ENCODE measurements around the gene CIART.
"Not testable (repeated sequence)": the region's sequence is repeated elsewhere in the genome, so short reads cannot be mapped to it uniquely, and the experiment has no call there.

Gene CIART, protein sequence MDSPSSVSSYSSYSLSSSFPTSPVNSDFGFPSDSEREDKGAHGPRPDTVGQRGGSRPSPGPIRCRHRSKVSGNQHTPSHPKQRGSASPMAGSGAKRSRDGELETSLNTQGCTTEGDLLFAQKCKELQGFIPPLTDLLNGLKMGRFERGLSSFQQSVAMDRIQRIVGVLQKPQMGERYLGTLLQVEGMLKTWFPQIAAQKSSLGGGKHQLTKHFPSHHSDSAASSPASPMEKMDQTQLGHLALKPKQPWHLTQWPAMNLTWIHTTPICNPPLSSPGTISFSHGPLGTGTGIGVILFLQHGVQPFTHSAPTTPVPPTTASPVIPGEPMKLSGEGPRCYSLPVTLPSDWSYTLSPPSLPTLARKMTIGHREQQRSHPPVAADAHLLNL

GRCh38 chr1:150281758-150282557, at the start of gene CIART:
TSS of gene CIART (plus strand) at chr1:150282554. CDS start at chr1:150283268, 714 bp downstream.
- DNase-seq, result peak; percentile 91

DNA sequence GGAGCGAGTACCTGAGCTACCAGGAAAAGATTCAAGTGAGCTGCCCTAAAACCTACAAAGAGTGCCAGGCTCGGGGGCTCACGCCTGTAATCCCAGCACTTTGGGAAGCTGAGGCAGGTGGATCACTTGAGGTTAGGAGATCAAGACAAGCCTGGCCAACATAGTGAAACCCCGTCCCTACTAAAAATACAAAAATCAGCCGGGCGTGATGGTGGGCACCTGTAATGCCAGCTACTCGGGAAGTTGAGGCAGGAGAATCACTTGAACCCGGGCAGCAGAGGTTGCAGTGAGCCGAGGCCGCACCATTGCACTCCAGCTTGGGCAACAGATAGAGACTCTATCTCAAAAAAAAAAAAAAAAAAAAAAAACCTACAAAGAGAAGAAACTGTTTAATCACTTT, 49.4 kb upstream of the CIART start:
- not testable (repeated sequence) for DNase-seq

- DNase-seq, result no peak
These were observed 48.7 kb upstream of the CIART start for GRCh38 chr1:150233359-150234308.

- DNase-seq, result no peak
These were observed 48.1 kb upstream of the CIART start for GRCh38 chr1:150234309-150234565.

- DNase-seq, result peak; percentile 93
These were observed 47.6 kb upstream of the CIART start for GRCh38 chr1:150234566-150235293.

DNA sequence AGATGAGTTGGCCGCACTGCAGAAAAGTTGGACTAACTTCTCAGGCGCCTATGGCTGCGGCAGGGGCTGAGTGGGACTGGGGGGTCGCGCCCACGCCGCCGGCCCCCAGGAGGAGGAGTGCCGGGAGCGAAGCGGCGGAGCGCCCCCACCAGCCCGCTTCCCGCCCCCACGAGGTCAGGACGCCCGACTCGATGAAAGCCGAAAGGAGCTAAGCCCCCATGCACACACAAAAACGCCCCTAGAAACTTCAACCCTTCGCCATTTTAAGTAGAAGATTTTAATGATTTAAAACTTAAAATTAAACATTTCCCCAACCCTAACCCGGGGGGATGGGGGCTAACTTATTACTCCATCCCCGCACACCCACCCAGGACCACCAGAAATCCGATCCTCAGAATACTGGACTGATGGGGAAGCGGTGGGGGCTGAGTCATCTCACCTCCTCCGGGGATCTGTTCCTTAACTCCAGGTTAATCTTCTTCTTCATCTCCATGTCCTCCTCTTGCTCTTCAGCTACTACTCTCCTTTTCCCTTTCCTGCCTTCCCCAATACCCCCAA, 47.0 kb upstream of the CIART start:
- peak; percentile 23 for DNase-seq

DNA sequence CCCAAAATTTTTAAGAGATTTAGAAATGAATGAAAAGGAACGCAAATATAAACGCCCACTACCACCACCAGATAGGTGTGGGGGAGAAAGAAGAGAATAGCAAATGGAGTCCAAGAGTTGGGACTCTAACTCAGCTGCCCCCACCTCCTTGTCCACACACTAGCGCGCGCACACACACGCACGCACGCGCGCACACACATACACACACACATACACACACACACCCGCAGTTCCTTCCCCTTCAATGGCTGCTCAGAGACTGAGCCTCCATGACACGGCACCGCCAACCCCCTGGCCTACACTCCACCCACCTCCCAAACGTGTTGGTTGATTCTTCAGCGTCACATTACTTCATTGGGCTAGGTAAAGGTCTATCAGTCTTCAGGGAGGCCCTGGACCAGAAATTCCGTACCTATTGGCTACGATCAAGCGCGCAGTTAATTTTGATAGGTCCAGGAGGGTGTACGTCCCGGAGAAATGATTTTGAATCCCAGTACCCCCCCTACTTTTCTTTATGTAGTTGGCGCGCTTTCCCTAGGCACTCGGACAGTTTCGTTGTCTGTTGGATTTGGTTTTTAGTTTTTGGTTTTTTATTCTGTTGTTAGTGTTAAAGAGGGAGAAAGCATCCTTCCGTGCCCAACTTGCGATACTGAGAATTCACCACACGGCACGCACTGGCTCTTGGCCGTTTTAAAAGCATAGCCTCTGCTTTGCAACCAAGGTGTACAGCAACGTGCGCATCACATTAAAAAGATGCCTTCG, 46.3 kb upstream of the CIART start, which contains the start of gene ANP32E:
TSS of gene ANP32E (minus strand) at position 261 of the 762 bp plus-strand sequence. CDS start 326 bp downstream, outside the sequence.
- DNase-seq, result peak; percentile 98

DNA sequence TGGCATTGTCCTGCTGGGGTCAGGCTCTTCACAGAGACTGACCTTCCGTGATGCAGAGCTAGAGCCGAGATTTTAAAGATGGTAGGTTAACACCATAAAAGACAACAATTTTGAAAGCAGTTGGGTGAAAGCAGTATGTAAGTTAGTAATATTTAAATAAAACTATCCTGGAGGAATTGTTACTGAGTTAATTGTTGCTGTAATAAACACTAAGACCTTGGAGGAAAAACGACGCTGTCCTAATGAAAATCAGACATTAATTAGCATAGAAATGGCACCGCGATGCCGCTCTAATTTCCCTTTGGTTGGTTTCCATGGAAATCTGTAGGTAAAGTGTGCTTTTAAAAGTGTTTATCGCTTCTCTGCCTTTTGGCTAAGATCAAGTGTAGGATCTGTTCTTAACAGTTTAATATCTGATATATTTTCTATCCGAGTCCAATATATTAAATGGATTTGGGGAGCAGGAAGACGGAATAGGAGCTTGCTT, 45.7 kb upstream of the CIART start:
- no peak for DNase-seq

GRCh38 chr1:150237176-150237575, 45.2 kb upstream of the CIART start:
- not testable (repeated sequence) for DNase-seq

GRCh38 chr1:150237746-150238145, 44.6 kb upstream of the CIART start:
- DNase-seq, result no peak

DNA sequence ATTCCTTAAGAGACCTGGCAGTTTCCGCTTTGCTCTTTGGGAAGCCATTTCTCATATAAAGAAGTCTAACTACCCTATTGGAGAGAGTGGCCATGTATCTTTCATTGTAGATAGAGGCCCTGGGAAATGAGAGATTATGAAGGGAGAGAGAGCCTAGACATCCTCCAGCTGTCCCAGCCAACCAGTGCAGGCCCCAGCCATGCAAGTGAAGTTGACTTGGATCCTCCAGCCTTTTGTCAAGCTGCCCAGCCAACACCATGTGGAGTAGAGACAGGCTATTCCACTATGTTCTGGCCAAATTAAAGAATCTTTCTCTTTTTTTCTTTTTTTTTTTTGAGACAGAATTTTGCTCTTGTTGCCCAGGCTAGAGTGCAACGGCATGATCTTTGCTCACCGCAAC, 39.4 kb upstream of the CIART start:
- DNase-seq, result no peak

GRCh38 chr1:150249936-150250335, 32.4 kb upstream of the CIART start:
- DNase-seq, result no peak

DNA sequence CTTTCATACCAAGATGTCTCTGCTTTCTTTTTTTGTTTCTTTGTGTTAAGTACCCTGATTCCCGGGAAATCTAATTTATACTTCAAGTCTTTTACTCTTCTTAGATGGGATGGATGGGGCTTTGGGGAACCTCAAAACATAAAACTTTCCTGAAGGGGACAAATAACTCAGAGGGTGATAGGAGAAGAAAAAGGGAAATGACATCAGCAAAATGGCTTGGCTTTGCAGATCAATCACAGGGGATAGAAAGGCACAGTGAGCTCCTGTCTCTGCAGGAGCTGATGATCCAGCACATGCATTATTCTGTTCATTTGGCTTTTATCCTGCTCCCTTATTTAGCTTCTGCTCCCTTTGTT, 26.2 kb upstream of the CIART start:
- no peak for DNase-seq

DNA sequence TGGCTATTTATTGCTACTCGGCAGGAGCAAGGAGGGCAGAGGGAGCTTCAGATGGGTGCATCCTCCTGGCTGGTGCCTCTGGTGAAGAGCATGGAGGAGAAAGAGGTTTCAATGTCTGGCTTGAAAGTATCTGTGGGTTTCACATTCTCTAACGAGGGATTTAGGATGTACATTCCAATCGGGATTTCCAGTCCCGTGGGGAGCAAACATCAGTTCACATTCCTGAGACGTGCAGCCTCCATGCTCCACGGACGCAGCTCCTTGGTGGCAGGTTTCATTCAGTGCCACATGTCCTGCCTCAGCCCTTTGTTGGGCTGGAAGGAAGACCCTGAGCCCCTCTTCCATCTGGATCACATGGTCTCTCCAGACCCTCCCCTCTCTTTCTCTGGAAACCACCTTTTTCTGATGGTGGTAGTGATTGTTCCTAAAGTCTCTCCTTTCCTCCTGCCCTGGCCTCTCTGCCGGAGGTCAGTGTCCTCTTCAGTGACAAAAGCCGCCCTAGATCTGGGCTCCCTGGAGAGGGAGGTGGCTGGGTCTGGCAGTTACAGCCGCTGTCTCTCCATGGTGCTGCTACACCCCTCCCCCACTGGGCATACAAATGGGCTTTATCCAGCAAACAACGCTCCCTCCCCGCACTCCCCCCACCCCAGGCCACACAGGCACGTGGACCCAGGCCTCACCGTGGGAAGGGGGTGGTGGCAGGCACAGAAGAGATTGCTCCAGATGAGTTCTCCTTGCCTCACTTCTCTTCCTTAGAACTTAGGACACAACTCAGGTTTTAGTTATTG, 25.6 kb upstream of the CIART start:
- DNase-seq, result no peak

GRCh38 chr1:150257624-150258585, 24.4 kb upstream of the CIART start, which contains the start of gene CA14:
TSS of gene CA14 (plus strand) at chr1:150257774. CDS start at chr1:150258129, 355 bp downstream.
- DNase-seq, result no peak

DNA sequence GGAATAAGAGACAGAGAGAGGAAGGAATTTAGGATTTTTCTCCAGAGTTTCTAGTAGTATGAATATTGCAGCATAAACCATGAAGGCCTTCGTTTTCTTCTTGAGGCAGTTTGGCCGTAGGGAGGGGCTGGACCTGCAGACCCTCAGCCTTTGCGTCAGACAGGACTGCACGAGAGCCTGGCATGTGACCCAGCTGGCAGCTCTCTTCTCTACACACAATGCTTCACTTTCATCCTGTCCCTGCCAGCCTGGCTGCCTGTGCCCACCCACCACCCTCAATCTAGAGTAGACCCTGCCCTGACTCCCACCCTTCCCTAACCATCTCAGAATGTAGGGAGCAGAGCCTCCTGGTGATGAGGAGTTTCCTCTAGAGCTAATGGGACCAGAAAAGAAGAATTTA, 23.1 kb upstream of the CIART start:
- no peak for DNase-seq

GRCh38 chr1:150259758-150260669, 22.3 kb upstream of the CIART start:
- no peak for DNase-seq

DNA sequence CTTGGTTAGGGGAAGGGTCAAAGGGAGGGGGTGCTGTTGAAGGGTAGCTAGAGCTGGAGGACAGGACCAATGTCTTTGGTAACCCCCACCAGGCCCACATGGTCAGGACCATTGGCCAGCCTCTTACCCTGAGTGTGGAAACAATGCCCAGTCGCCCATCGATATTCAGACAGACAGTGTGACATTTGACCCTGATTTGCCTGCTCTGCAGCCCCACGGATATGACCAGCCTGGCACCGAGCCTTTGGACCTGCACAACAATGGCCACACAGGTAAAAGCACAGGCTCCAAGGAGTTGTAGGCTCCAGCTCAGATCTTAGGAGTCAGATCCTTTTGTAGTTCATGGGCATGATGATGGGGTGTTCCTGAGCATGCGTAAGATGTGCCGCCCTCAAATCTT, 21.0 kb upstream of the CIART start:
- no peak for DNase-seq
